Panc1 (cell line): ENCODE results near the gene NXPH4. TPM values are rescaled to one million over a fixed set of nuclear protein-coding genes. Genes with fewer than 3 reads are reported as not detected.

ENCODE experiments used
- ATAC-seq: fragments of 200-7000 bp; cut with Tn5 transposase; 2 replicates; pipeline ENCODE4 v1.9.1; 2020; ENCODE audit warnings: mild to moderate bottlenecking, moderate library complexity
- BruUV-seq: library from RNA; stranded (reverse); fragments of 400-500 nt; replicated peaks from 2 replicates; lab custom pipeline; 2021; lab: Mats Ljungman, UMichigan
- CTCF ChIA-PET: fragments of 300-600 bp; sonication (Branson Sonifier 250); formaldehyde crosslinking; loops from one replicate; lab custom pipeline; 2022; ENCODE audit warnings: antibody characterized with exemption; lab: Charles Lee
- POLR2A ChIA-PET: fragments of 300-600 bp; sonication (Branson Sonifier 250); formaldehyde crosslinking; loops from one replicate; lab custom pipeline; 2022; ENCODE audit warnings: antibody characterized with exemption; lab: Charles Lee
- DNase-seq: peaks from one replicate; pipeline ENCODE4 v3.0.0-alpha.2; 2010; ENCODE audit warnings: low read depth, low spot score
- H3K27ac ChIP-seq: 2 replicates; pipeline ENCODE4 v1.5.1; 2011; ENCODE audit warnings: mild to moderate bottlenecking, low read length, inconsistent platforms
- H3K27me3 ChIP-seq: fragments of 200-500 bp; sonication (Bioruptor generic); 2 replicates; pipeline ENCODE4 v1.6.0; 2014; ENCODE audit warnings: low read length, inconsistent platforms; ENCODE audit not compliant: control insufficient read depth, insufficient read depth
- H3K36me3 ChIP-seq: fragments of 200-500 bp; sonication (Bioruptor generic); 2 replicates; pipeline ENCODE4 v1.5.1; 2014; ENCODE audit warnings: inconsistent platforms, mild to moderate bottlenecking, low read length, moderate library complexity; ENCODE audit not compliant: control insufficient read depth, insufficient read depth
- H3K4me1 ChIP-seq: 2 replicates; pipeline ENCODE4 v1.5.1; 2011; ENCODE audit warnings: inconsistent platforms, mild to moderate bottlenecking, low read length, moderate library complexity; ENCODE audit not compliant: control insufficient read depth, insufficient read depth
- H3K4me3 ChIP-seq, 2 experiments: 2 replicates each; pipeline ENCODE4 v1.5.1; 2011 to 2012; ENCODE audit warnings: low read depth in 2 of 2, low read length in 2 of 2, mild to moderate bottlenecking in 2 of 2, inconsistent platforms in 1 of 2, moderate library complexity in 1 of 2
- H3K9me3 ChIP-seq: fragments of 200-500 bp; sonication (Bioruptor generic); 2 replicates; pipeline ENCODE4 v1.5.1; 2014; ENCODE audit warnings: low read depth, mild to moderate bottlenecking, inconsistent platforms, low read length, moderate library complexity; ENCODE audit not compliant: control insufficient read depth, insufficient read depth
- CTCF ChIP-seq: fragments of 450-650 bp; IDR thresholded peaks from 2 replicates; pipeline ENCODE4 v1.5.1; 2017; ENCODE audit warnings: mild to moderate bottlenecking
- POLR2AphosphoS5 ChIP-seq: IDR thresholded peaks from 2 replicates; pipeline ENCODE4 v1.6.1; 2012; ENCODE audit warnings: mild to moderate bottlenecking, low read depth, low read length, moderate library complexity
- REST ChIP-seq, 2 experiments: IDR thresholded peaks; 2 replicates each; pipeline ENCODE4 v1.6.1; 2011 to 2012; ENCODE audit warnings: low read depth in 2 of 2, control low read depth in 1 of 2, low read length in 1 of 2, mild to moderate bottlenecking in 1 of 2, moderate library complexity in 1 of 2; ENCODE audit not compliant: insufficient read depth in 1 of 2
- SIN3A ChIP-seq: IDR thresholded peaks from 2 replicates; pipeline ENCODE4 v1.6.1; 2012; ENCODE audit warnings: low read depth, mild to moderate bottlenecking, low read length, moderate library complexity, borderline replicate concordance; ENCODE audit not compliant: insufficient read depth
- TCF7L2 ChIP-seq: IDR thresholded peaks from 2 replicates; pipeline ENCODE4 v1.6.1; 2011; ENCODE audit warnings: mild to moderate bottlenecking, low read depth, low read length, inconsistent platforms
- in situ Hi-C: cut with HindIII; loops from 2 replicates; pipeline ENCODE4 v1.10.0; 2016; ENCODE audit warnings: low sequenced_read_pairs, low pct_unique_long_range_greater_than_20kb
- intact Hi-C: fragments of 100-400 bp; cut with micrococcal nuclease; formaldehyde crosslinking; loops from one replicate; pipeline ENCODE4 v1.10.0; 2022; ENCODE audit not compliant: unreplicated experiment
- total RNA-seq: library from RNA; stranded (reverse); gene quantifications from one replicate; pipeline ENCODE4 v1.2.1, GENCODE V29; 2021; ENCODE audit not compliant: unreplicated experiment

Gene NXPH4
- total RNA-seq, 1 experiment from 2014 or later, result 2.1 TPM

- BruUV-seq, result no TSS peak
- no peak overlapping the region for H3K27ac ChIP-seq
- no peaks in the 10 kb centered on the region for H3K9me3 ChIP-seq
- CTCF ChIA-PET, result no interaction called here
- ATAC-seq, result no peak
- in situ Hi-C loops, result no loop called here
- no peak for DNase-seq
- H3K4me3 ChIP-seq, result no peak overlapping the region
- H3K4me1 ChIP-seq, result peaks cover 10% of the 10 kb centered on the region
- H3K36me3 ChIP-seq, result no peaks in the 10 kb centered on the region; the same call in 1 of the 2 replicates
- H3K27me3 ChIP-seq, result no peaks in the 10 kb centered on the region; the same call in 1 of the 2 replicates
- TF ChIP-seq POLR2AphosphoS5, result no peak
- no peak for TF ChIP-seq CTCF
- TF ChIP-seq REST (IDR thresholded peaks at IDR 0.05; ENCODE audit: insufficient read depth in 1 of 2, low read depth in 2 of 2, low read length in 1 of 2), result no peak
- no peak for TF ChIP-seq TCF7L2
- no peak for TF ChIP-seq SIN3A
- intact Hi-C loops, result no loop called here
- POLR2A ChIA-PET, result no interaction called here
Observed at GRCh38 chr12:57221169-57221917, 4.7 kb downstream of the NXPH4 start.

GRCh38 chr12:57222286-57223190, 5.9 kb downstream of the NXPH4 start:
- ATAC-seq (no peak), DNase-seq (no peak)
- TF ChIP-seq CTCF (no peak), TCF7L2 (no peak), SIN3A (no peak), REST (IDR thresholded peaks at IDR 0.05; ENCODE audit: insufficient read depth in 1 of 2, low read depth in 2 of 2, low read length in 1 of 2) (no peak), POLR2AphosphoS5 (no peak)
- intact Hi-C loops (no loop called here), in situ Hi-C loops (no loop called here)
- POLR2A ChIA-PET, result no interaction called here
- no peaks in the 10 kb centered on the region for H3K9me3 ChIP-seq
- CTCF ChIA-PET, result no interaction called here
- H3K27ac ChIP-seq, result no peak overlapping the region
- H3K4me1 ChIP-seq, result peaks cover 6% of the 10 kb centered on the region; the same call in 1 of the 2 replicates
- no TSS peak for BruUV-seq
- H3K4me3 ChIP-seq, result no peak overlapping the region
- no peaks in the 10 kb centered on the region for H3K36me3 ChIP-seq
- H3K27me3 ChIP-seq, result no peaks in the 10 kb centered on the region; the same call in 1 of the 2 replicates
